ENCODE results near the gene NIPAL3.

The NIPAL3 gene

DNA sequence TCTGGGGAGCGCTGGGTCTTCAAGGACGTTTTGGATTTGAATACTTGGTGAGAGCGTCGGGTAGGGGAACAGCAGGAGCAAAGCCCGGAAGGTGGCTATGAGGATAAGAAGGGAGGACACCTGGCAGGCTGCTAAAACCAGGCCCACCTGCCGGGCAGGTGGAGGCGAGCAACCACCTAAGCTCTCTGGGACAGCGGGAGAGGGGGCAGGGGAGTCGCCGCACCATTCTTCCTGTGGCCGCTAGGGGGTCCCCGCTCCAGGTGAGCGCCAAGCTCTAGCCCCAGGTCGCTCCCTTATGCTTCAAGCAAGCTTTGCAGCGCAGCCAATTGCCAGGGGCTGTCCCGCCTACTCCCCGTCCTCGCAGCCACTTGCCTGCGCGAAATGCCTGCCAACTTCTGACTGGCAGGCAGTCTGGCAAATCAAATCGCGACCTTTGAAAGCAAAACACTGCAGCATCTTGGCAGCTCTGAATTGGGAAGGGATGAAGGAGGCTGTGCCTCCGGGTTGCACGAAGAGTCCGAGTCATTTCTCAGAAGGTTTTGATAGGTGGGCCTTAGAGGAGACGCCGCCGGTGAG lies at the start of gene NIPAL3:
Gene NIPAL3 (plus strand): TSS at position 469 of the 576 bp plus-strand sequence. CDS start 3,746 bp downstream, outside the sequence.
- DNase-seq, result peak; percentile 79 to 95 (median 94)

- DNase-seq, result no peak
Observed at GRCh38 chr1:24366707-24367106, 48.9 kb upstream of the NIPAL3 start.

DNA sequence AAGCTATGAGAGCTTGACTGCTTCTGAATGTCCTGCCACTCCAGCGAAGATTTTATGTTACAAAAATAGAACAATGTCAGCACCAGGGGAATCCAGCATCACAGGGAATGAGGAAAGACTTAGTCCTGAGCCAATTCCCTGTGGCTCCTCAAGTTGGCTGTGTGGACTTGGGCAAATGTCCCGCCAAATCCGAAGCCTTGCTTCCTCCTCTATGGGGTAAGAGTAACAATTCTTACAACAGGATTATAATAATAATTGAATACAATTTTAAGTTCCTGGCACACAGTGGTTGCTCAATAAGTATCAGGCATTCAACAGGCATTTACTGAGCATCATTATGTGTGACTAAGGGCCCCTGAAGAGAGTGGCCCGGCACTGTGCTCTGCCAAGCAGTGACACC lies 46.4 kb upstream of the NIPAL3 start:
- no peak for DNase-seq

DNA sequence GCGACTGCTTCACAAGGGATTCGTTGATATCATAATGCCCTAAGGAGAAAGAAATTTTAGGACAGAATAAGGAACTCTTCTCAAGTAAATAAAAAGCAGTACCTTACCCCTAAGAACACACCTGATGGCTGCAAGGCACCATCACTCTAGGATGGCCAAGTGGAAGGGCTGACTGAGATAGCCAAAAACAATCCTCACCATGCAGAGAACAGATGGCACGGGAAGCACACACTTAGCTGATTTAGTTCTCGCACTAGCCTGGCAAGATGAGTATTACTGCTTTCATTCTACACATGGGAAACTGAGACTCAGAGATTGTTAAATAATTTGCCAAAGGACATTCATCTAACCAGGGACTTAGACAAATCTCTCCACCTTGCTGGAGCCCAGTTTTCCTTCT lies 45.8 kb upstream of the NIPAL3 start:
- DNase-seq, result no peak

DNA sequence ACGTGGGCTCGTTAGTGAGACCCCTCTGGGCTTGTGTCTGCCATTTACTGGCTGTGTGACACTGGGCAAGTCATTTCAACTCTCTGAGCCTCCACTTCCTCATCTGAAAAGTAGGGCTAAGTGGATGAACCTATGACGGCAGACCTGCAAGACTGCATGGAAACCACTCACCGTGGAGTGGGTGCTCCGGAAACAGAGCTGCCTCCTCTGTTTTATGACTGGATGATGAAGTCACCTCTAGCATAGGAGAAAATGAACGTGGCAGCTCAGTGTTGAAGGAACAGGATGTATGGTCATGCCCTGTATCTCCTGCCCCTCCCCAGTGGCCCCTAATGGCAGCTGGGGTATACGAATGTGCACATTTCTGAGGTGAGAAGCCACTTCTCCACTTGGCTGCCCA lies 42.6 kb upstream of the NIPAL3 start:
- no peak for DNase-seq

DNA sequence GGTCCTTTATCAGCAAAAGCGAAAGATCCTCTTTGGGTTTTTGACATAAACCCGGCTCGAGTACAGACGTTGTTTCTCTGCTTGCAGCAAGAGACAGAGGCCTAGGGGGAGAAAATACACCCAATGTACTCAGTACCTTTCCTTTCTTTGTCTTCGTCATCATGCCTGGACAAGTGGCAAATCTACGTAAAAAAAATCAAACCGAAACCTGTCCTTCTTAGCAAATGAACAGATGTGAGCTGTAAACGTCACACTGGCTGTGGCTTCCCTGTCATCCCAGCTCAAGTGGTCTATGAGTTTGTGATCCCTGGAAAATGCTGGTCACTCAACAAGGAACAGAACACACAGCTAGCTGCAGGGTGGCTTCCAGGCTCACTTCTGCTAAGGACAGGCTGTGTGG lies 41.9 kb upstream of the NIPAL3 start:
- no peak for DNase-seq

- no peak for DNase-seq
Observed at GRCh38 chr1:24374891-24375786, 40.5 kb upstream of the NIPAL3 start.

GRCh38 chr1:24379733-24380315 lies 35.8 kb upstream of the NIPAL3 start:
- no peak for DNase-seq

- no peak for DNase-seq
Observed at GRCh38 chr1:24380508-24380907, 35.1 kb upstream of the NIPAL3 start.

GRCh38 chr1:24381256-24381655 lies 34.3 kb upstream of the NIPAL3 start:
- DNase-seq, result no peak

GRCh38 chr1:24382165-24382577 lies 33.4 kb upstream of the NIPAL3 start:
- no peak for DNase-seq

DNA sequence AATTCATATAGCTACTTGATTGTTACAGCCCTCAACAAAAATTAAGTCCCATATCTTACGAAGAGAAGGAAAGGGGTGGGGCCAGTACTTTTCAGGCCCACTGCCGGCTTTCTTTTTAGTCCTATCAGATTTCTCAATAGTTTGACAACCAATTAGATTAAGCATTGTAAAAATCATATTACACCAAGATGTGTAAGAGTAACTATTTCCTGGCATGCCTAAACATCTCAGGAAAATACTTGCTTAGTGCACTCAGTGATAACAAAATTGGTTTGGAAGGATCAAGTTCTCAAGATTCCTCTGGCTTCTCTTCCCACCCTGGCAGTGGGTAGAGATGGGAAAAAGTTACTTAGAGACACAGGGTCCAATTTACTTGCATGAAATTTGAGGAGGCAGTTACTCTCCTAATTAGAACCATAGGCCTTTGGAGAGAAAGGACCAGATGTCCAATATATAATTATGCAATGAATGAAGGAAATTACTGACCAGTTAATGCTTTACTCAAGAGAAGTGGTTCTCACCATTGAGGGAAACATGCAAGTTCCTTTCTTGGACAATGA lies 32.1 kb upstream of the NIPAL3 start:
- no peak for DNase-seq

- DNase-seq, result peak in 1 of 4 experiments; percentile 15
Observed at GRCh38 chr1:24384251-24385090, 31.1 kb upstream of the NIPAL3 start.

DNA sequence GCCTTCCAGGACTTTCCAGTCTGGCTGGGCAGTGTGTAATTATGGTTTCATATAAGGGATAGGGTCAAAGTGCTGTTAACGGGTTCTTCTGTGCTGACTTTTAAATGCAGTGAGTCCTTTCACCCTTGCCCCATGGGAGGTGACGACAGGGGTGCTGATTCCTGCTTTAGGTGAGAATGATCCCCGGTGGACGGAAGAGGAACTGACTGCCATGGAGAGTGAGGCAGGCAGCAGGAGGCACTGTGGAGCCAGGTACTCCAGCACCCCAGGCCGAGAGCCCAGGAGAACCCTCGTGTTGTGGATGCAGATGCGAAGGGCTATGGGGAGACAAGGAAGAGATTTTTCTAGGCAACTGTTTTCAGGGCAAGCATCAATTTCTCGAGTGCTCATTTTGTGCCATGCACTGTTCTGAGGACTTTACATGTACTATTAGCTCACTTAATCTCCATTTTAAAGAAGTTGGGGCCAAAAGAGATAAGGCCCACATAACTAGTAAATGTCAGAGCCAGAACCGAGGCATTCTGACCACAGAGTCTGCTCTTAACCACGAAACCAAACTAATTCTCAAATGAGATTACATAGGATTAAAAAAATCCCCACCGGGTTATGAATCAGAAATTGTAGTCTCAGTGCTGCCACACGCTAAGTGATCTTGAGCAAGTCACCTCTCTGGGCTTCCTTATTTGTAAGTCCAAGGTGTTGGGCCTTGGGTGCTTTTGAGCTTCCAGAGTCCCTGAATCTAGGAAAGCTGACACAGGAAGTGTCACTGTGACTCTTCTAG lies 30.3 kb upstream of the NIPAL3 start:
- no peak for DNase-seq

DNA sequence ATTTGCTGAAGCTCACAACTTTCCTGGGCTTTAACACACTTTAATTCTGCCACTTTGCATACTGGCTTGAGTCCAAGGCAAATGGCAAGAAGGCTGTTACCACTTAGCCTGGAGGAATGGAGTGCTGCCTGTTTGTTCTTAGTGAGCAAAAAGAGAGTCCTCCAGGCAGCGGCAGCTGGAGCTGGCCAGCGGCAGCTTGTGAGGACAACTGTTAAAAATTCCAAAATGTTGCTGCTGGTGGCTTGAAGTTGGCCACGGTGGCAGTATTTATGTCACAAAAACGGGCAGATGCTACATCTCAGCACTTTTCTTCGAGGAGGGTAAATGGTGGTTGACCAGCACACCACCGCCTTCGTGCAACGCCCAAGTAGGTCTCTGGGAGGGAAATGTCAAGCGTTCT lies 29.4 kb upstream of the NIPAL3 start:
- no peak for DNase-seq

GRCh38 chr1:24386931-24387330 lies 28.7 kb upstream of the NIPAL3 start:
- no peak for DNase-seq

DNA sequence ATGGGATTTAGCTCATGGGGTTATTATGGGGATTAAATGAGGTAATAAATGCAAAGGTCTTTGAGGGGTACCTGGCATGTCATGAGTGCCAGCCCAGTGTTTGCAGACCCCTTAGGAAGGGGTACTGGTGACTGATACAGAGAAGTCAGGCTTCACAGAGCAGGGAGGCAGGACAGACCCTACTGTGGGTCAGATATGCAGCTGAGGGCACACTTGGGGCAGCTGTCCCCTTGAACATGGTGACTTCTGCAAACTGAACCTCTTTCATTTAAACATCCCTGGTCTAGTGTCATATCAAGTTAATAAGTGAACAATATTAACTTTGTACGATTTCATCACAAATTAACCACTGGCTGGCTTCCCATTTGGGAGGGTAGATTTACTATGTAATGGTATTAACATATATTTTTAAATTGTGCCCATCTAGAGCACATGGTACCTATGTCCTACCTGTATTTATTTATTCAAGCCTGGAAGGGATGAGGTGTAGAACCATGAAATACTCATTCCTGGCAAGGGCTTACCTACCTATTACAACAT lies 27.9 kb upstream of the NIPAL3 start:
- no peak for DNase-seq

GRCh38 chr1:24388331-24388885 lies 27.2 kb upstream of the NIPAL3 start:
- no peak for DNase-seq

GRCh38 chr1:24389231-24389678 lies 26.3 kb upstream of the NIPAL3 start:
- no peak for DNase-seq

DNA sequence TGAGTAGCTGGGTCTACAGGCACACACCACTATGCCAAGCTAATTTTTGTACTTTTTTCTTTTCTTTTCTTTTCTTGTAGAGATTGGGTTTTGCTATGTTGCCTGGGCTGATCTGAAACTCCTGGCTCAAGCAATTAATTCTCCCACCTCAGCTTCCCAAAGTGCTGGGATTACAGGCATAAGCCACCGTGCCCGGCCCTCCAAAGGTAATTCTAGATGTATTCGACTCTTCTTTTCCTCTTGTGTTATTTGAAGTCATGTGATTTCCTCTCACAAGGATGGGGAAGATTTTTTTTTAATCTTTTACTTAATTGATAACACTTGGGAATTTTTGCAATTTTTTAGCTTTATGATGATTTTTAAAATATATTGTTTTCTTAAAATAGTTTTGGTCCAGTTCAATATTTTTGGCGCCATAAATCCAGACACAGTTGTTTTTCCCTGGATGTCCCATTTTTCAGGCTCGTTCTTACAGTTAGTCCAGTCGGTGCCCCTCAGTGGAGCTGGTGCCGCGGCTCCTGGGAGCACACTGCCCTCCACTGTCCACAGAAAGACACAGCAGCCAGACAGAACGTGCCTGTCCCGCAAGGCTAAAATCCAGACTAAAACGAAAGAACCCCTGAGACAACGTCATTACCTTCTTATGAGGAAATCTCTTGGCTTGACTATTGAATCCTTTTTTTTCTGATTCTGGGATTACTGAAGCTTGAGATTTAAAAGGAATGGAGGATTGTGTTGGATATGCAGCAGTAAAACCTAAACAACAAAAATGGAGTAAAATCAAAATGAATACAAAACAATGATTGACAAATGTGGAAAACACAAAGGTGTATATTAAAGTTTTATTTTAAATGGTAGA lies 24.4 kb upstream of the NIPAL3 start:
- peak; percentile 32 to 41 (median 34) for DNase-seq
